ENCODE data around the gene ETFA. TPM values are rescaled to one million over a fixed set of nuclear protein-coding genes. Genes with fewer than 3 reads are reported as not detected.

Gene ETFA
- total RNA-seq, 1 donor from 2014 or later = 511 TPM

DNA sequence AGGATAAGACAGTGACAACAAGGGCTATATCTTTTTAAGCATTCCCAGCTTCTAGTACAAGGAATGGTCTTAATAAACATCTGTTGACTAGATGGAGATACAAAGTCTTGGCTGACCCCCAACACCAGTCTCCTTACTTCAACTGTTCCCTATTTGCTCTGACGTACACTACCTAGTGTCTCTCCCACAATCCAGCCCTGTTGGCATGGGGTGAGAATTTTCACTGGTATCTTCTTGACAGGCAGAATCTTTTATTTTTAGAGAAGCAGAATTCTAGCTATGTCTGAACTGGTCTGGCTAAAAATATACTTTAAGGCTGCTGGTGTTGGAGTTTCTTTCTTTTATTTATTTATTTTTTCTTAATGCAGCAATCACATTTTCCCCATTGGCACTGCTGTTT lies 82.0 kb downstream of the ETFA start:
- intact Hi-C loops (cut with micrococcal nuclease) = no loop called here
- Histone ChIP-seq H3K27ac (replicated peaks) (peak overlapping the region; percentile 70), H3K4me1 (peaks cover 5% of the 10 kb centered on the region), H3K36me3 (peaks cover 39% of the 10 kb centered on the region), H3K27me3 (ENCODE audit: low read depth) (no peaks in the 10 kb centered on the region), H3K4me3 (no peak overlapping the region), H3K9me3 (replicated peaks) (no peaks in the 10 kb centered on the region)
- DNase-seq = no peak
- TF ChIP-seq, protein P1, sequence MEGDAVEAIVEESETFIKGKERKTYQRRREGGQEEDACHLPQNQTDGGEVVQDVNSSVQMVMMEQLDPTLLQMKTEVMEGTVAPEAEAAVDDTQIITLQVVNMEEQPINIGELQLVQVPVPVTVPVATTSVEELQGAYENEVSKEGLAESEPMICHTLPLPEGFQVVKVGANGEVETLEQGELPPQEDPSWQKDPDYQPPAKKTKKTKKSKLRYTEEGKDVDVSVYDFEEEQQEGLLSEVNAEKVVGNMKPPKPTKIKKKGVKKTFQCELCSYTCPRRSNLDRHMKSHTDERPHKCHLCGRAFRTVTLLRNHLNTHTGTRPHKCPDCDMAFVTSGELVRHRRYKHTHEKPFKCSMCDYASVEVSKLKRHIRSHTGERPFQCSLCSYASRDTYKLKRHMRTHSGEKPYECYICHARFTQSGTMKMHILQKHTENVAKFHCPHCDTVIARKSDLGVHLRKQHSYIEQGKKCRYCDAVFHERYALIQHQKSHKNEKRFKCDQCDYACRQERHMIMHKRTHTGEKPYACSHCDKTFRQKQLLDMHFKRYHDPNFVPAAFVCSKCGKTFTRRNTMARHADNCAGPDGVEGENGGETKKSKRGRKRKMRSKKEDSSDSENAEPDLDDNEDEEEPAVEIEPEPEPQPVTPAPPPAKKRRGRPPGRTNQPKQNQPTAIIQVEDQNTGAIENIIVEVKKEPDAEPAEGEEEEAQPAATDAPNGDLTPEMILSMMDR (IDR thresholded peaks at IDR 0.05; ENCODE audit: borderline replicate concordance) = no peak

DNA sequence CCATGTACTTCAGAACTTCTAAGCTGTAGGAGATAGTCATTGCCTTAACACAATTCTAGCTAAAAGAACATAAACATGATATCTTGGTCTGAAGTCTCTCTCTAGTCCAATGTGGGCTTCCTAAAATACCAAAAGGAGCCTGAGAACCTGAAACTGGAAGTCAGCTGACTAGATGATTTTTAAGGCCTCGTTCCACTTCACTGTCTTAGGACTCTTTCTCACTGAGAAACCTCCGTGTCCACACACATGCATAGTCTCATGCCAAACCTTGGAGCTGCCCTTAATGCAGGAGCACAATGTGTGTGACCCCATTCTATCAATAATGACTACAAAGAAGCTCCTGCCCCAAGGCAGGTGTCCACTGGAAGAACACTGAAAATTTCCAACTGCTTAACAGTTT lies 87.7 kb downstream of the ETFA start:
- peaks cover 10% of the 10 kb centered on the region for H3K9me3 ChIP-seq (replicated peaks)
- H3K27me3 ChIP-seq (ENCODE audit: low read depth) = no peaks in the 10 kb centered on the region

DNA sequence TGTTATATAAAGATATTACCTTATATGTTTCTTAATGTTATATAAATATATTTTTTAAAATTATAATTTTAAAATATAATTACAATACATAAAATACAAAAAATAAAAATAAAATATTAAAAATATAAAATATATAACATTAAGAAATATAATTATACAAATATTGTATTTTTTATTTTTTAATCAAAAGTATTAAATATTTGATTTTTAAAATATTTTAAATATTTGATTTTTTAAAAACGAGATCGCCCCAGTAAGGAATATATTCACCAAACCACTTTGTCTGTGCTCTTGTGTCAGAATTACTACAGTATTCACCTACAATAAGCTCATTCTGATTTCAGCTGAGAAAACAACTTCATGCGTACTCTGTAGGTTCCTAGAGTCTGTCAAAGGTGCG lies 89.1 kb downstream of the ETFA start:
- peaks cover 51% of the 10 kb centered on the region for H3K36me3 ChIP-seq
- TF ChIP-seq, protein P1 (IDR thresholded peaks at IDR 0.05; ENCODE audit: borderline replicate concordance) = no peak

More for the DNA sequence above, 87.7 kb downstream of the ETFA start:
- intact Hi-C loops (cut with micrococcal nuclease) = no loop called here
- Histone ChIP-seq H3K36me3 (peaks cover 58% of the 10 kb centered on the region), H3K4me1 (no peaks in the 10 kb centered on the region), H3K4me3 (no peak overlapping the region), H3K27ac (replicated peaks) (no peak overlapping the region)
- TF ChIP-seq, protein P1 (IDR thresholded peaks at IDR 0.05; ENCODE audit: borderline replicate concordance) = no peak
- DNase-seq = no peak

DNA sequence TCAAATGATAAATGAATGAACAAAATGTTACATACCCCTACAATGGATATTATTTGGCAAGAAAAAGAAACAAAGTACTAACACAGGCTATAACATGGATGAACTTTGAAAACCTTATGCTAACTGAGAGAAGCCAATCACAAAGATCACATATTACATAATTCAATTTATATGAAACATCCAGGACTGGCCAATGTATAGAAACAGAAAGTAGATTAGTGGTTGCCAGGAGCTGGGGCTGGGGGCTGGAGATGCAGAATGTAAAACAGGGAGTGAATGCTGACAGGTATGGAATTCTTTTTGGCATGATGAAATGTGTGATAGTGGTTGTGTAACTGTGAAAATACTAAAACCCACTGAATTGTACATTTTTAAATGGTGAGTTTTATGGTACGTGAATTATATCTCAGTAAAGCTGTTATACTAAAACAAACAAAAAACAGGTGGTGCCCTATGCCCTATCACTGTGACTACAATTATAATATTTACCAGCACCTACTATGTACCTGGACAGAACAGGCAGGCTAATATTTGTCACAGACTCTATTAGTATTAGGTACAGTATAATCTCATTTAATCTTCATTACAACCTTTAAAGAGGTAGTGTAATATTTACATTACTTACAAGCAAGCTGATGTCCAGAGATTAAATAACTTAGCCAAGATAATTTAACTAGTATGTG lies 90.0 kb downstream of the ETFA start:
- H3K27me3 ChIP-seq (ENCODE audit: low read depth) = no peaks in the 10 kb centered on the region
- H3K27ac ChIP-seq (replicated peaks) = no peak overlapping the region
- TF ChIP-seq, protein P1 (IDR thresholded peaks at IDR 0.05; ENCODE audit: borderline replicate concordance) = no peak
- intact Hi-C loops (cut with micrococcal nuclease) = no loop called here
- peaks cover 6% of the 10 kb centered on the region for H3K4me1 ChIP-seq
- no peak overlapping the region for H3K4me3 ChIP-seq
- peaks cover 10% of the 10 kb centered on the region for H3K9me3 ChIP-seq (replicated peaks)
- peaks cover 47% of the 10 kb centered on the region for H3K36me3 ChIP-seq
- no peak for DNase-seq

More for the DNA sequence above, 89.1 kb downstream of the ETFA start:
- H3K4me3 ChIP-seq = no peak overlapping the region
- intact Hi-C loops (cut with micrococcal nuclease) = no loop called here
- peaks cover 10% of the 10 kb centered on the region for H3K9me3 ChIP-seq (replicated peaks)
- DNase-seq = no peak
- peaks cover 5% of the 10 kb centered on the region for H3K4me1 ChIP-seq
- H3K27me3 ChIP-seq (ENCODE audit: low read depth) = no peaks in the 10 kb centered on the region
- H3K27ac ChIP-seq (replicated peaks) = no peak overlapping the region

DNA sequence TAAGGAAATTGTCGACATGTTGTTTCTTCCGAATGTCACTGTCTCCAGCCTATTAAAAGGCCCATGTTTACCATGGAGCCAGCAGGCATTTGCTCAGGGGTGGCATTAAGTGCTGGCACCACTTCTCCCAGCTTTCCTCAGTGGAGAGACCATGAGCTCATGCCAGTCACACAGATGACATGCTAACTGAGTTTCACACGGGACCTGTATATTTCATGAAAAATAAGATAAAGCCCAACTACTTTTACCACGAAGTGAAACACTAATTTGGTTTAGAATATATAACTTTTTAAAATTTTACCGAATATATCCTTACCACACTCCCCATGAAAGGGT lies 93.4 kb downstream of the ETFA start:
- no peaks in the 10 kb centered on the region for H3K27me3 ChIP-seq (ENCODE audit: low read depth)
- TF ChIP-seq, protein P1 (IDR thresholded peaks at IDR 0.05; ENCODE audit: borderline replicate concordance) = no peak
- no peak overlapping the region for H3K4me3 ChIP-seq
- no peak overlapping the region for H3K27ac ChIP-seq (replicated peaks)
- DNase-seq = no peak
- H3K9me3 ChIP-seq (replicated peaks) = peaks cover 10% of the 10 kb centered on the region
- peaks cover 6% of the 10 kb centered on the region for H3K4me1 ChIP-seq
- H3K36me3 ChIP-seq = peaks cover 49% of the 10 kb centered on the region
- intact Hi-C loops (cut with micrococcal nuclease) = no loop called here

All from left ventricle myocardium inferior (tissue), 1 donor.